ENCODE results near the gene NFATC2IP.
A peak's percentile ranks its signal among the peaks of the same experiment; 100 is the strongest.

The NFATC2IP gene

GRCh38 chr16:28980929-28981328, 30.2 kb downstream of the NFATC2IP start:
- no peak for TF ChIP-seq CTCF (IDR thresholded peaks at IDR 0.05)

- peak; percentile 60 for TF ChIP-seq CTCF (IDR thresholded peaks at IDR 0.05)
These were observed 30.8 kb downstream of the NFATC2IP start for GRCh38 chr16:28981517-28981916.

- TF ChIP-seq CTCF (IDR thresholded peaks at IDR 0.05): no peak
These were observed 31.7 kb downstream of the NFATC2IP start for GRCh38 chr16:28982418-28982817.

GRCh38 chr16:28982949-28983348, 32.2 kb downstream of the NFATC2IP start:
- no peak for TF ChIP-seq CTCF (IDR thresholded peaks at IDR 0.05)

- TF ChIP-seq CTCF (IDR thresholded peaks at IDR 0.05): no peak
These were observed 32.9 kb downstream of the NFATC2IP start for GRCh38 chr16:28983644-28984043.

- TF ChIP-seq CTCF (IDR thresholded peaks at IDR 0.05): no peak
These were observed 33.4 kb downstream of the NFATC2IP start for GRCh38 chr16:28984091-28984490.

GRCh38 chr16:28984619-28985135, 33.9 kb downstream of the NFATC2IP start, which contains the start of gene LAT:
LAT (plus strand) TSS chr16:28985052; CDS start chr16:28985418, 366 bp downstream.
- TF ChIP-seq CTCF (IDR thresholded peaks at IDR 0.05): no peak

All from LNCAP (cell line).